ENCODE data around the gene BPIFB4.

The BPIFB4 gene

DNA sequence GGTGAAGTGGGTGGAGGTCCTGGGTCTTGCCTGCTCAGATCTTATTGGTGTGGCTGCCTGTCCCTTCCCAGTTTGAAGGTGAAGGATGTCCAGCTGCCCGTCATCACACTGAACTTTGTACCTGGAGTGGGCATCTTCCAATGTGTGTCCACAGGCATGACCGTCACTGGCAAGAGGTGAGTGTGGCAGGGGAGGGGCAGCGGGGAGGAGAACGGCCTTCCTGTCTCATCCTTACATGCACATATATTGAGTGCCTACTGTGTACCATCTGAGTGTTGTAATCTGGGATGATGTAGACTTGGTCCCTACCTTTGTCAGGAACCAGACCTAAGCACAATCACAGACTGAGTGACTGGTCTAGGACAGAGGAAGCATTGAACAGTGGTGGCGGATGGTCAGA is 45.3 kb upstream of the BPIFB4 start:
- TF ChIP-seq, protein P1, sequence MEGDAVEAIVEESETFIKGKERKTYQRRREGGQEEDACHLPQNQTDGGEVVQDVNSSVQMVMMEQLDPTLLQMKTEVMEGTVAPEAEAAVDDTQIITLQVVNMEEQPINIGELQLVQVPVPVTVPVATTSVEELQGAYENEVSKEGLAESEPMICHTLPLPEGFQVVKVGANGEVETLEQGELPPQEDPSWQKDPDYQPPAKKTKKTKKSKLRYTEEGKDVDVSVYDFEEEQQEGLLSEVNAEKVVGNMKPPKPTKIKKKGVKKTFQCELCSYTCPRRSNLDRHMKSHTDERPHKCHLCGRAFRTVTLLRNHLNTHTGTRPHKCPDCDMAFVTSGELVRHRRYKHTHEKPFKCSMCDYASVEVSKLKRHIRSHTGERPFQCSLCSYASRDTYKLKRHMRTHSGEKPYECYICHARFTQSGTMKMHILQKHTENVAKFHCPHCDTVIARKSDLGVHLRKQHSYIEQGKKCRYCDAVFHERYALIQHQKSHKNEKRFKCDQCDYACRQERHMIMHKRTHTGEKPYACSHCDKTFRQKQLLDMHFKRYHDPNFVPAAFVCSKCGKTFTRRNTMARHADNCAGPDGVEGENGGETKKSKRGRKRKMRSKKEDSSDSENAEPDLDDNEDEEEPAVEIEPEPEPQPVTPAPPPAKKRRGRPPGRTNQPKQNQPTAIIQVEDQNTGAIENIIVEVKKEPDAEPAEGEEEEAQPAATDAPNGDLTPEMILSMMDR (IDR thresholded peaks at IDR 0.05; ENCODE audit: borderline replicate concordance, control extremely low read depth, extremely low read depth, insufficient read depth, missing control alignments): no peak
- in situ Hi-C loops (cut with MboI; ENCODE audit: low sequenced_read_pairs, unreplicated experiment): no loop called here
- no peak for DNase-seq (ENCODE audit: low spot score)

DNA sequence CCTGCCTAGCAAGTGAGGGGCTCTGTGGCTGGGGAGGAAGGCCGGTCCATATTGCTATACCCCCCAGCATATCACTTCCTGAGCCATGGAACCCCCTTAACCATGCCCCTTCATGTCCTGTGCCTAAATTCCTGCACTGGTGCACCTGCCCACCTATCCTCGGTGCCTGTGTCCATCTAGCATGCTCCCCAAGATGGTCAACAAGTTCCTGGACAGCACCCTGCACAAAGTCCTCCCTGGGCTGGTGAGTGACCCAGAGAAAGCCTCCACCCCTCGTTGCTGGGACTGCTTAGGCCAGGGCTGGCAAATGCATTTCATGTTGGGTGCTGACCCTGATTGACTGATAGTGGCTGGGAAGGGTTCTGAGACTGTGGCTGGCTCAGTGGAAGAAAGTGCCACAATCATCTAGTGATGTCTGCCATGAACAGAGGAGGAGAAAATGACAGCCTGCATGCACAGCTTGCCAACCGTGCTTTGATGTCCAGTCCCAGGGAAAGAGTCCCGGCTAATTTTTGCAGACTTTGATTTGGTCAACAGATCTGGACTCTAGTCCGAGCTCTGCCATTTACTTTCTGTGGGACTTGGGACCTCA is 44.4 kb upstream of the BPIFB4 start:
- DNase-seq (ENCODE audit: low spot score): no peak
- TF ChIP-seq, protein P1 (IDR thresholded peaks at IDR 0.05; ENCODE audit: borderline replicate concordance, control extremely low read depth, extremely low read depth, insufficient read depth, missing control alignments): no peak
- in situ Hi-C loops (cut with MboI; ENCODE audit: low sequenced_read_pairs, unreplicated experiment): no loop called here

DNA sequence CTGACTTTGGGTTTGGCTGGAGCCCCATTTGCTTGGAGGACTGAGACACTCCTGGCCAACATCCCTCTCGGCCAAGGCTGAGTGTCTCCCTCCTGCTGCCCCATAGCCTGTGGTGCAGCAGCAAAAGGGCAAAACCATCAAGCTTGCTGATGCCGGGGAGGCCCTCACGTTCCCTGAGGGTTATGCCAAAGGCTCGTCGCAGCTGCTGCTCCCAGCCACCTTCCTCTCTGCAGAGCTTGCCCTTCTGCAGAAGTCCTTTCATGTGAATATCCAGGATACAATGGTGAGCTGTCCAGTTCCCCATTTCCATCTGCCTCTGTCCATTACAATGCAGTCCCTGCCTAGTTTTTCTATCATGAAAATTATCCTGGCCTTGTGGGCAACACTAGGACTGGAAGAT is 42.0 kb upstream of the BPIFB4 start:
- DNase-seq (ENCODE audit: low spot score): no peak
- TF ChIP-seq, protein P1 (IDR thresholded peaks at IDR 0.05; ENCODE audit: borderline replicate concordance, control extremely low read depth, extremely low read depth, insufficient read depth, missing control alignments): no peak
- in situ Hi-C loops (cut with MboI; ENCODE audit: low sequenced_read_pairs, unreplicated experiment): no loop called here

DNA sequence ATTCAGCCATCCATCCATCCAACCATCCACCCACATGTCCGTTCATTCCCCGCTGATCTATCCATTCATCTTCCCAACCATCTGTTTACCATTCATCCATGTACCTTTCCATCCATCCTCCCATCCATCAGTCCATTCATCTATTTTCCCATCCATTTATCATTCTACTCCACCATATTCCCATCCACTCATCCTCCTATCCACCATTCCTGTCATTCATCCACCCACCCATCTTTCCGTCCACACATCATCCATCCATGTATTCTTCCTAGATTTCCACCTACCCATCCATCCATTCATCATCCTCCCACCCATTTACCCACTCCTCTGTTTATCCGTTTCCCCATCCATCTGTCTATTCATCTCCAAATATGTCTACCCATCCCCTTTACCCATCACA is 41.2 kb upstream of the BPIFB4 start:
- DNase-seq (ENCODE audit: low spot score): no peak
- in situ Hi-C loops (cut with MboI; ENCODE audit: low sequenced_read_pairs, unreplicated experiment): no loop called here
- TF ChIP-seq, protein P1 (IDR thresholded peaks at IDR 0.05; ENCODE audit: borderline replicate concordance, control extremely low read depth, extremely low read depth, insufficient read depth, missing control alignments): no peak

DNA sequence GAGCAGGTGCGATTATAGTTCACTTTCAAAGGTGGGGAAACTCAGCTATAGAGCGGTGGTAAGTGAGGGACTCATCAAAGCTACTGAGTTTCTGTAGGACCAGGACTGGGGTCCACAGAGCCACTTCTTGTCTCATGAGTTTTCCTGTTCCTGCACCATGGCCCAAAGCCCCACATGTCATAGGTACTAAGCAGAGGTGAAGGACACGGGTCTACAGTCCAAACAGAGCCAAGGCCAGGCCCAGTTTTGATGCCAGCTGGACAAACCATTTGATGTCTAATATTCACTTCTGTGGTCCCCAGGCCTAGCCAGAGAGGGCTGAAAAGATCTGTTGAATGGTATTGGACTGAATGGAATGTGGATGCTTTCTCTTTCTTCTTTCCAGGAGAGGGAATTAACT is 37.0 kb upstream of the BPIFB4 start:
- DNase-seq (ENCODE audit: low spot score): no peak
- TF ChIP-seq, protein P1 (IDR thresholded peaks at IDR 0.05; ENCODE audit: borderline replicate concordance, control extremely low read depth, extremely low read depth, insufficient read depth, missing control alignments): no peak
- in situ Hi-C loops (cut with MboI; ENCODE audit: low sequenced_read_pairs, unreplicated experiment): no loop called here

DNA sequence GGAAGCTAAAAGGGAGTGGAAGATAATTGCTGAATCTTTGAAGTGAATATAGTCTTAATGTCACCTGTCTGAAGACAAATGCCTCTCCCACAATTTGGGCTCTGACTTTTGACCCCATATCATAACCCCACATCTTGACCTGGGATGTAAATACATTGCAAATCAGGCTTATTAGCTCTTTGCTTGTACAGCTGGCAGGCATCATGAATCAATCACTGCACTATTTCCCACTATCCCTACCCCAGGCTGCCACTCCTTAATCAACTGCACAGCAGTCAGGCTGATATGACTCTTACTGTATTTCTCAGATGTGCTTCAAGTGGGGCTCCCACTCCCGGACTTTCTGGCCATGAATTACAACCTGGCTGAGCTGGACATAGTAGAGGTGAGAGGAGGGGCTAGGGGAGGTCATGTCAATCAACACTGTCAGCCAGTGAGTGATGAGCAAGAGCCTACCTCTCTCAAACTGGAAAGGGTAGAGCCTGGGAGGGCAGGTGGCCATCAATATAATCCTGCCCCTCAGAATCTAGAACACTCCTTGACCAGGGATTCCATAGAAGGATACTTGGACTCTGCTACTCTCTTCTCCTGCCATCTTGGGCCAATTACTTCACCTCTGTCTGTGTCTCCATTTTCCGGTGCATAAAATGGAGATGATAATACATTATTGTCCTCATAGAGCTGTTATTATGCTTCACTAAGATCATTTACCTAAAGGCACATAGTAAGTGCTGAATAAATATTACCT is 36.3 kb upstream of the BPIFB4 start:
- in situ Hi-C loops (cut with MboI; ENCODE audit: low sequenced_read_pairs, unreplicated experiment): no loop called here
- no peak for DNase-seq (ENCODE audit: low spot score)
- TF ChIP-seq, protein P1 (IDR thresholded peaks at IDR 0.05; ENCODE audit: borderline replicate concordance, control extremely low read depth, extremely low read depth, insufficient read depth, missing control alignments): no peak
